H1 (cell line): Measurements from ENCODE around the gene HMGXB3. TPM values are rescaled to one million over a fixed set of nuclear protein-coding genes. Genes with fewer than 3 reads are reported as not detected.

Experiments
- CHD2 ChIP-seq: IDR thresholded peaks from 2 replicates; pipeline ENCODE4 v1.6.1; 2012; ENCODE audit warnings: low read length, improper control_type of control experiment
- SIRT6 ChIP-seq: IDR thresholded peaks from one replicate; pipeline ENCODE4 v1.7.1; 2012; ENCODE audit warnings: low read length, inconsistent platforms
- ZNF274 ChIP-seq: IDR thresholded peaks from 2 replicates; pipeline ENCODE4 v1.7.0; 2012; ENCODE audit warnings: low read length, borderline replicate concordance; ENCODE audit errors: extremely low read depth
- polyA plus RNA-seq, 7 experiments: library from polyadenylated mRNA; depleted of rRNA in 3 of 7; stranded (reverse) in 5 of 7; unstranded in 2 of 7; fragments of >200 nt in 5 of 7; fragments of 200-250 nt in 2 of 7; gene quantifications; 1 replicate in 5 of 7; 2 replicates in 1 of 7; 4 replicates in 1 of 7; pipeline versions ENCODE4 v1.2.1 to v1.2.3, GENCODE V29; 2011 to 2013; ENCODE audit warnings: missing spikeins in 2 of 7, mixed read lengths in 2 of 7
- total RNA-seq: library from RNA; stranded (reverse); fragmentation: NEBNext Ultra II Directional; extraction: Animal tissue kit (Norgen Biotek cat#: 25700); gene quantifications from 2 replicates; pipeline ENCODE4 v1.2.1, GENCODE V29; 2021

HMGXB3 gene
- total and polyA plus RNA-seq, 2 of the 8 experiments (the other 6 are each of a cell fraction or from before 2014, with no cell fraction given) = 26.8 to 28.0 TPM

GRCh38 chr5:150069672-150070627, 69.4 kb downstream of the HMGXB3 start (continued):
- TF ChIP-seq SIRT6 (no peak), CHD2 (no peak), ZNF274 (no peak)
